GM12874 (cell line): Measurements from ENCODE around the gene SNAPC4.

Source experiments
- CTCF ChIP-seq: IDR thresholded peaks from 2 replicates; pipeline ENCODE4 v1.5.1; 2011; ENCODE audit warnings: low read depth, mild to moderate bottlenecking, control low read depth, low read length, moderate library complexity; ENCODE audit not compliant: insufficient read depth

Gene SNAPC4

GRCh38 chr9:136422876-136423275 lies 22.9 kb upstream of the SNAPC4 start:
- TF ChIP-seq CTCF = no peak

DNA sequence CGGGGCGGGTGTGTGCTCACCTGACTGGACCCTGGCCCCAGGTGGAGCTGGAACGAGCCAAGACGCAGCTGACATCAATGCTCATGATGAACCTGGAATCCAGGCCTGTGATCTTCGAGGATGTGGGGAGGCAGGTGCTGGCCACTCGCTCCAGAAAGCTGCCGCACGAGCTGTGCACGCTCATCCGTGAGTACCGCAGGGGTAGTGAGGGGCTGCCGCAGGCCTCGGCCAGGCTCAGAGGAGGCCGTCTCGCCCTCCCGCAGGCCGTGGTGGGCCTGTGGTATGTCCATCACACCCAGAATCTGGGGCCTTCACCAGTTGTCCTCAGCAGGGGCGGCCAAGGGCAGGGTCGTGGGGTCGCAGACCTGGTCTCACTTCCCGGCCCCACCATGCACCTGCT lies 21.8 kb upstream of the SNAPC4 start:
- no peak for TF ChIP-seq CTCF

GRCh38 chr9:136419092-136419420 lies 19.1 kb upstream of the SNAPC4 start:
- no peak for TF ChIP-seq CTCF

- no peak for TF ChIP-seq CTCF
These were observed 18.5 kb upstream of the SNAPC4 start for GRCh38 chr9:136418182-136419091.

DNA sequence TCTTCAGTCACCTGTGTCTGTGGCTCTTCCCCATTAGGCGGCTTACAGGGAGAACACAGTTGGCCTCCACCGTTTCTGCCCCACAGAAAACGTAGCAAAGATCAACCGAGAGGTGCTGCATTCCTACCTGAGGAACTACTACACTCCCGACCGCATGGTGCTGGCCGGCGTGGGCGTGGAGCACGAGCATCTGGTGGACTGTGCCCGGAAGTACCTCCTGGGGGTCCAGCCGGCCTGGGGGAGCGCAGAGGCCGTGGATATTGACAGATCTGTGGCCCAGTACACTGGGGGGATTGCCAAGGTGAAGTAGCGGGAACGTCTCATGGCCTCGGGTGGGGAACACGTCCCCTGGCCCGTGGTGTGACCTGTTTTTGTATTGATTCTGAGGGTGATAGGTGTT lies 16.9 kb upstream of the SNAPC4 start:
- TF ChIP-seq CTCF = no peak

DNA sequence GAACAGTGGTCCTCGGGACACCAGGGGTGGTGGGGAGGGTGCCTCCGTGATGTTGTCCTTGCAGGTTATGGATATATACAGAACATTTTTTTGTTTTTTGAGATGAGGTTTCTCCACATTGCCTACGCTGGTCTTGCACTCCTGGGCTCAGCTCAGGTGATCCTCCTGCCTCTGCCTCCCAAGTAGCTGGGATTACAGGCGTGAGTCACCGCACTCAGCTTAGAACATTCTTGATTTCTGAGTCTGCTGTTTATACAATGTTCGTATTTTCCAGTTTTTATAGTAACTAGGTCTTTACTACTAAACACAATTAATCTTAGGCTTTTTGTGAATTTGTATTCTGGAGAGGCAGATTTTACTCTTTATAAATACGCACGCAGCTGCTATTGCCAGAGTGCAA lies 16.5 kb upstream of the SNAPC4 start:
- TF ChIP-seq CTCF = no peak

DNA sequence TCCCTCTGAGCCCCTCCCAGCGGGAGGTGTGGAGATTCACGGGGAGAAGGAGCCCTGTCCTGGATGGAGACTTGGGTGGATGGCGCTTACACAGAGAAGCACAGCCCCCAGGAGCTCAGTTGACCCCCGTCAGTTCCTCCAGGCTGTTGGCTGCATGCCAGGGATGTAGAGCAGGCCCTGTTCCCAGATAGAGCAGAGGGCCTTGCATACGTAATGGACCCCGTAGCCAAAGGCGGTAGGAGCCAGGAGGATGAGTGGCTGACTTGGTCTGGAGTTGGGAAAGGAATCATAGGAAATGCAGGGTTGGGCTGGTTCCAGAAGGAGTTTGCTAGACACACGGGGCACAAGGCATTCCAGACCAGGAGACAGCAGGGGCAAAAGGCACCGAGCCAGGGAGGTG lies 13.0 kb upstream of the SNAPC4 start:
- TF ChIP-seq CTCF = no peak

DNA sequence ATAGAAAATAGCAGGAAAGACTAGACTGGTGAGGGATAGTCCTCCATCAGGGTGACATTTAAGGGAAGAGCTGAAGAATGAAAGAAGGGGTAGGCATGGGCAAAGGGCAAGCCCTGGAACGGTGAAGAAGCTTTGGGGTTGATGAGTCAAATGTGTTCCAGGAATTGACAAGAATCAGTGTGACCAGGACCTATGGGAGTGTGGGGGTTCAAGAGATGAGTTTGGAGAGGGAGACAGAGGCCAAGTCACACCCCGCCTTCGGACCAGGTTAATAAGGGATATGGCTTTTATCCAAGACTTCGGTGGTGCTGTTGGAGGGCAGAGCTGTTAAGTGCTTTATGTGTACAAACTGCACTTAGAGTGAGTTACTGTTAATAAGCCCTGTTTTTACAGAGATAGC lies 11.4 kb upstream of the SNAPC4 start:
- TF ChIP-seq CTCF = no peak
